K562 (cell line): ENCODE results near the gene COX20. TPM values are rescaled to one million over a fixed set of nuclear protein-coding genes. Genes with fewer than 3 reads are reported as not detected.
A peak's percentile ranks its signal among the peaks of the same experiment; 100 is the strongest.

Experiments used
- CBFA2T2 ChIP-seq: fragments of 450-650 bp; conservative IDR thresholded peaks from 2 replicates; pipeline ENCODE4 v1.6.1; 2017; ENCODE audit warnings: mild to moderate bottlenecking
- ETS2 ChIP-seq: IDR thresholded peaks from 2 replicates; pipeline ENCODE4 v1.6.1; 2016; ENCODE audit warnings: borderline replicate concordance, missing genetic modification characterization, mild to moderate bottlenecking, moderate library complexity, missing compliant biosample characterization; ENCODE audit not compliant: poor library complexity, severe bottlenecking
- GATAD2B ChIP-seq: fragments of 450-650 bp; IDR thresholded peaks from 2 replicates; pipeline ENCODE4 v1.6.1; 2017; ENCODE audit warnings: mild to moderate bottlenecking, borderline replicate concordance
- GTF2F1 ChIP-seq: IDR thresholded peaks from 2 replicates; pipeline ENCODE4 v1.6.1; 2011; ENCODE audit warnings: low read depth, low read length, improper control_type of control experiment
- KLF10 ChIP-seq: fragments of 250-450 bp; sonication (Bioruptor Pico); IDR thresholded peaks from 2 replicates; pipeline ENCODE4 v1.6.1; 2021; ENCODE audit warnings: matching md5 sums
- MIER1 ChIP-seq: fragments of 450-650 bp; IDR thresholded peaks from 2 replicates; pipeline ENCODE4 v1.6.1; 2016; ENCODE audit warnings: antibody characterized with exemption, mild to moderate bottlenecking, low read depth
- MXD1 ChIP-seq: fragments of 250-450 bp; sonication (Bioruptor Pico); IDR thresholded peaks from 2 replicates; pipeline ENCODE4 v1.8.0; 2021; ENCODE audit warnings: borderline replicate concordance, mild to moderate bottlenecking, moderate library complexity; ENCODE audit not compliant: poor library complexity, severe bottlenecking
- NCOA6 ChIP-seq: fragments of 450-650 bp; IDR thresholded peaks from 2 replicates; pipeline ENCODE4 v1.6.1; 2017; ENCODE audit warnings: mild to moderate bottlenecking
- OTX1 ChIP-seq: fragments of 450-650 bp; formaldehyde crosslinking; IDR thresholded peaks from 2 replicates; pipeline ENCODE4 v1.4.0; 2022; ENCODE audit warnings: mild to moderate bottlenecking
- PKNOX1 ChIP-seq: fragments of 450-650 bp; IDR thresholded peaks from 2 replicates; pipeline ENCODE4 v1.6.1; 2016
- ZNF407 ChIP-seq: fragments of 450-650 bp; IDR thresholded peaks from 2 replicates; pipeline ENCODE4 v1.6.1; 2016; ENCODE audit warnings: low read depth
- ZNF609 ChIP-seq: sonication (generic); formaldehyde crosslinking; IDR thresholded peaks from 2 replicates; pipeline ENCODE4 v1.8.1; 2023; ENCODE audit warnings: missing genetic modification reagents, mild to moderate bottlenecking, borderline replicate concordance
- ZNF695 ChIP-seq: fragments of 450-650 bp; formaldehyde crosslinking; IDR thresholded peaks from 2 replicates; pipeline ENCODE4 v1.4.0; 2020; ENCODE audit warnings: mild to moderate bottlenecking, moderate library complexity
- polyA plus RNA-seq, 8 experiments: library from polyadenylated mRNA; depleted of rRNA in 4 of 8; stranded (reverse) in 5 of 8; unstranded in 3 of 8; fragments of >200 nt; fragmentation: Nextera tagmentation in 2 of 8; fragmentation: Illumina TruSeq in 1 of 8; extraction: Ambion mirVana in 2 of 8; extraction: Trizol in 1 of 8; gene quantifications; 2 replicates each; pipeline versions ENCODE4 v1.2.1 to v1.2.3, GENCODE V29; 2011 to 2014; ENCODE audit warnings: inconsistent platforms in 1 of 8, missing spikeins in 1 of 8
- total RNA-seq, 7 experiments: library from RNA; depleted of rRNA in 6 of 7; stranded (reverse); fragments of >200 nt in 6 of 7; fragmentation: Illumina TruSeq in 2 of 7; extraction: Trizol in 2 of 7; gene quantifications; 2 replicates each; pipeline versions ENCODE4 v1.2.1 to v1.2.3, GENCODE V29; 2011 to 2021; ENCODE audit warnings: low replicate concordance in 1 of 7

COX20 gene
- total and polyA plus RNA-seq, 9 of the 15 experiments (the other 6 are each of a cell fraction or from before 2014, with no cell fraction given): 41.5 to 192 (median 84.3) TPM

- TF ChIP-seq KLF10 (CRISPR knock-in tag) (0 out of 2 replicates have a peak, but pooled peaks have one; percentile 31), ZNF695 (CRISPR knock-in tag) (no peak), GATAD2B (peak; percentile 94), OTX1 (CRISPR knock-in tag) (no peak), ZNF609 (CRISPR knock-in tag) (no peak), MXD1 (CRISPR knock-in tag) (no peak), PKNOX1 (no peak), CBFA2T2 (no peak), ETS2 (tag) (no peak), GTF2F1 (no peak), MIER1 (no peak), ZNF407 (no peak), NCOA6 (no peak)
These were observed 749 bp upstream of the COX20 start (continued) for GRCh38 chr1:244834543-244835275.
